Thymus (tissue), 11 donors: ENCODE results near the gene LARGE1. TPM values are rescaled to one million over a fixed set of nuclear protein-coding genes. Genes with fewer than 3 reads are reported as not detected.

Experiments used
- DNase-seq, 9 donors: peaks; one replicate each; pipeline ENCODE4 v3.0.0-alpha.2; 2013; ENCODE audit warnings: low spot score in 9 of 9, low read depth in 6 of 9, missing footprints in 1 of 9
- H3K27ac ChIP-seq, 2 donors: one replicate each; pipeline ENCODE4 v1.5.1; 2013; ENCODE audit warnings: control low read depth in 1 of 2, low read depth in 1 of 2, low read length in 1 of 2, mild to moderate bottlenecking in 1 of 2, moderate library complexity in 1 of 2
- H3K27me3 ChIP-seq, 2 donors: one replicate each; pipeline ENCODE4 v1.5.1; 2013; ENCODE audit warnings: low read length in 1 of 2; ENCODE audit not compliant: control insufficient read depth in 2 of 2, insufficient read depth in 1 of 2
- H3K36me3 ChIP-seq, 2 donors: one replicate each; pipeline ENCODE4 v1.5.1; 2013; ENCODE audit warnings: low read length in 1 of 2, mild to moderate bottlenecking in 1 of 2, moderate library complexity in 1 of 2; ENCODE audit not compliant: control insufficient read depth in 2 of 2, insufficient read depth in 2 of 2
- H3K4me1 ChIP-seq, 2 donors: one replicate each; pipeline ENCODE4 v1.5.1; 2013; ENCODE audit warnings: low read length in 2 of 2; ENCODE audit not compliant: control insufficient read depth in 2 of 2, insufficient read depth in 2 of 2
- H3K4me3 ChIP-seq, 2 donors: one replicate each; pipeline ENCODE4 v1.5.1; 2013; ENCODE audit warnings: low read length in 2 of 2, control low read depth in 1 of 2, mild to moderate bottlenecking in 1 of 2
- H3K9me3 ChIP-seq, 2 donors: one replicate each; pipeline ENCODE4 v1.5.1; 2013; ENCODE audit warnings: low read length in 1 of 2, mild to moderate bottlenecking in 1 of 2; ENCODE audit not compliant: control insufficient read depth in 2 of 2, insufficient read depth in 1 of 2
- WGBS: extraction: QIAGEN DNeasy Blood & Tissue Kit; methylation state at CpG from one replicate; pipeline ENCODE4 v1.1.7; 2013; 5-methylcytosine and 5-hydroxymethylcytosine counted together
- polyA plus RNA-seq: library from polyadenylated mRNA; stranded (reverse); fragments of 200-250 nt; gene quantifications from one replicate; pipeline ENCODE4 v1.2.3, GENCODE V29; 2013
- total RNA-seq: library from RNA; stranded (reverse); fragments of 120-200 nt; gene quantifications from one replicate; pipeline ENCODE4 v1.2.4, GENCODE V29; 2013
- donor health status: healthy.

LARGE1 gene
- total and polyA plus RNA-seq, 2 donors, result 1.8 to 3.1 TPM

DNA sequence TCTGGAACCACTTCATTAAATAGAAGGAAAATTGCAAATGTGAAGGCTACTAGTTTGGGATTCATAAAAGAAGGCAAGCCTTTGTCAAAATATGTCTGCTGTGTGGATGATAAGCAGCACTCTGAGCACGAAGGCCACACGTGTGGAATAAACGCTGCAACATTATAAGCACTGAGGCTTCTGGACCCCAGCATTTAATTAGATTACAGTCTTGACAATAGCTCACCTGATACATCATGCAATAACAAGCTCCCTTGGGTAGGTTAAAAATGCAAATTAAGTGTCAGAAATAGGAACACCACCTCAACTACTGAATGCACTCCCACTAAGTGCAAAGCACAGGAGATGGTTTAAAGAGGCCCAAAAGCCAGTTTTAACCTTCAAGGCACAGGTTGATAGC is 179.3 kb downstream of the LARGE1 start:
- Histone ChIP-seq H3K9me3 (no peaks in the 10 kb centered on the region), H3K36me3 (no peaks in the 10 kb centered on the region), H3K4me3 (no peak overlapping the region), H3K4me1 (no peaks in the 10 kb centered on the region), H3K27ac (no peak overlapping the region), H3K27me3 (no peaks in the 10 kb centered on the region)
- no peak for DNase-seq
- WGBS, result 98% methylated on average over 3 of the region's 3 CpGs

DNA sequence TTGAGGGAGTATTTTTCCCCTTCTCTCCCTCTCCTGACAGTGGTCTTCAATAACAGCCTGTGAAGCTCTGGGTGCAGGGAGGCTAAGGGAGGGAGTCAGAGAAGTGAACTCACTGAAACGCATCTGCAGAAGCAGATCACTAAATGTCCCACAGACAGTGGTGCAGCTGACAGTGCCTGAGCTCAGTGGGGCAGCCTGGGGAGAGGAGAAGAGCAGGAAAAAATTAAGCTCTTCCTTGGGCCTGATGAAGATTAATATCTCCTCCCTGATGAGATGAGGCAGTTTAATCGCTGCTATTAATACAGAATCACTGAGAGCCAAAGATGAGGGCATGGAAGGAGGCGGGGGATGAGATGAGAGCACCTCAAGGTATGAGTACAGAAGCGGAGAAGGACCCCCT is 180.8 kb downstream of the LARGE1 start:
- H3K36me3 ChIP-seq, result no peaks in the 10 kb centered on the region
- WGBS, result 90% methylated on average over 4 of the region's 4 CpGs
- no peak for DNase-seq
- H3K27me3 ChIP-seq, result no peaks in the 10 kb centered on the region
- no peaks in the 10 kb centered on the region for H3K9me3 ChIP-seq
- no peak overlapping the region for H3K4me3 ChIP-seq
- no peak overlapping the region for H3K27ac ChIP-seq
- no peaks in the 10 kb centered on the region for H3K4me1 ChIP-seq

DNA sequence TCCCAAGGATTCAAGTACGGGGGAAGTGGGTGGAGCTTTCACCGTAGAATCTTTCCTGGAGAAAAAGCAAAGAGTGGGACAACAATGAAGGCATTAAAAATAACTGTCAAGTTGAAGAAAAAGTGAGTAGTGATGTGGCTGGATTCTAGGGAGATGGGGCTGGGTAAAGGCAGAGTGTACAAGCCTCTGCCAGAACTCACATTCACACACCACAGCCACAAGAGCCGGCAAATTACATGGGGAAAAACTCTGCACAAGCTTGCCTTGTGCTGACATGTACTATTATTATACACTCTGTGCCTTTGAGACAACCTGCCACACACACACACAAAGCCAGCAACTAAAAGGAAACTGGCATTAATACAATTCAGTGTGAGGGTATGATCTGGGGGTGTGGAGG is 182.6 kb downstream of the LARGE1 start:
- Histone ChIP-seq H3K9me3 (no peaks in the 10 kb centered on the region), H3K27ac (no peak overlapping the region), H3K27me3 (no peaks in the 10 kb centered on the region), H3K4me1 (no peaks in the 10 kb centered on the region), H3K36me3 (no peaks in the 10 kb centered on the region), H3K4me3 (no peak overlapping the region)
- WGBS, result 76% methylated on average over 3 of the region's 3 CpGs
- DNase-seq, result no peak

DNA sequence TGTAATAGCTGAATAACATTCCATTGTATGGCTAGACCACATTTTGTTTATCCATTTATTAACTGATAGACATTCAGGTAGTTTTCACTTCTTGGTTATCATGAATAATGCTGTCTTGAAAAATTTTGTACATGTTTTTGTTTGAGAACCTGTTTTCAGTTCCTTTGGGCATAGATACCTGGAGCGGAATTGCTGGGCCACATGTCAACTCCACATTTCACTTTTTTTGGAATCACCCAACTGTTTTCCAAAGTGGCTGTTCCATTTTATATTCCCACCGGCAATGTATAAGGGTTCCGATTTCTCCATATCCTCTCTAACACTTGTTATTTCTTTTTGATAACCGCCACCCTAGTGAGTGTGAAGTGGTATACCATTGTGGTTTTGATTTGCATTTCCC is 184.3 kb downstream of the LARGE1 start:
- no peak for DNase-seq
- Histone ChIP-seq H3K36me3 (no peaks in the 10 kb centered on the region), H3K27me3 (no peaks in the 10 kb centered on the region), H3K27ac (no peak overlapping the region), H3K9me3 (no peaks in the 10 kb centered on the region), H3K4me1 (no peaks in the 10 kb centered on the region), H3K4me3 (no peak overlapping the region)
- WGBS, result 97% methylated on average over 4 of the region's 4 CpGs

DNA sequence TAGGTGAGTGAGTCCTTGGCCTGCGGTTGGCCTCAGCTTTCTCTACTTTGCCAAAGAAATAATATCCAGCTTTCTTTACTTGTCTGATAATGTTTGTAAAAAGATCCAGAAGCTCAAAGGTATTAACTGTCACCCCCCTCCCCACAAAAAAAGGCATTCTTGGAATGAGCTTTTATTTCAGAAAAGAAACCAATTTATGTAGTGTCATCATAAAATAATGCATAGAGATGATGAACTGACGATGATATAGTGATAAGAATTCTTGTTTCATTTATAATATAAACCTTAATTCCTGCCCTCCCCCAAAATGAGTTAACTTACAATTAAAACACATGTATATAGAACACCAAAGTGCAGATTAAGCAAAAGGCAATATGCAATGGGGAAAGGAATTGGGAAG is 191.4 kb downstream of the LARGE1 start:
- DNase-seq, result no peak
- H3K4me1 ChIP-seq, result no peaks in the 10 kb centered on the region
- no peak overlapping the region for H3K4me3 ChIP-seq
- 93% methylated on average over 2 of the region's 2 CpGs for WGBS
- H3K36me3 ChIP-seq, result no peaks in the 10 kb centered on the region
- H3K27me3 ChIP-seq, result no peaks in the 10 kb centered on the region
- peaks cover 3% of the 10 kb centered on the region in 2 donors for H3K9me3 ChIP-seq
- no peak overlapping the region for H3K27ac ChIP-seq

DNA sequence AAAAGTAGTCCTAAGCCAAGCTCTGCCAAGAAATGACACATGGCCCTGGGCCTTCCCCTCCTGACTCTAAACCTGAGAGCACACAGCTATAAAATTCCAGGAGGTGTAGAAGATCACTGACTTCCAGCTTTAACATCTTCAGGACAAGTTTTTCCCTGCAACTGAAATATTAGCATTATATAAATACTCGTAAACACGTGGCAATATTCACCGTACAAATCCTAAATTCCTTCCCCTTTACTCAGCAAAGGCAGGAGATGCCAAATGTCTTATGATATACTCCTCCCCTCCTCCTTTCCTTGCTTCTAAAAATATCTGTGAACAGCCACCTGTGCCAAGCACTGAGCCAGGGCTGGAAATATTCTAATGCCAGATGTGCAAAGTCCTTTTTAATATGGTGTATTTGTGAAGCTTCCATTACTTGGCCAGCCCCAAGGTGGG is 194.0 kb downstream of the LARGE1 start:
- Histone ChIP-seq H3K27me3 (no peaks in the 10 kb centered on the region), H3K4me3 (no peak overlapping the region), H3K36me3 (no peaks in the 10 kb centered on the region), H3K4me1 (no peaks in the 10 kb centered on the region), H3K27ac (no peak overlapping the region), H3K9me3 (peaks cover 3 to 5% of the 10 kb centered on the region in 2 donors)
- WGBS, result 96% methylated on average over 3 of the region's 3 CpGs
- DNase-seq, result no peak

DNA sequence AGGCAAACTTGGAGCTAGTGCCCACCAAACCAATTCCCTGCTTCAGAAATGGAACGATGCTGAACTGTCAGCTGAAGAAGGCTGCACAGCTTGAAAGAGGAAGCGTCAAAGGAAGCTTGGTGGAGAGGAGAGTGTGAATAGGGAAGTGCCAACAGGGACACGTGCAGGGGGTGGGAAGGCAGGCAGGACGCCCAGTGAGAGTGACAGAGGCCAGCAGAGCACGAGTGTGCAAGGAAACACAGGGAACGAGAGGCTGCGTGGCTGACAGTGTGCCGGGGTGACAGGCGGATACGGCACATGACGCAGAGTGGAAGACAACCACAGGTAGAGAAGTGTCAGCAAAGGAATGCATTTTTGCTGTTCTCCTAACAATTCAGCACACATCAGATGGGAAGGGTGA is 196.4 kb downstream of the LARGE1 start:
- DNase-seq, result no peak
- Histone ChIP-seq H3K27ac (no peak overlapping the region), H3K4me1 (no peaks in the 10 kb centered on the region), H3K36me3 (no peaks in the 10 kb centered on the region), H3K9me3 (peaks cover 3 to 5% of the 10 kb centered on the region in 2 donors), H3K4me3 (no peak overlapping the region), H3K27me3 (no peaks in the 10 kb centered on the region)
- 43% methylated on average over 11 of the region's 11 CpGs for WGBS

DNA sequence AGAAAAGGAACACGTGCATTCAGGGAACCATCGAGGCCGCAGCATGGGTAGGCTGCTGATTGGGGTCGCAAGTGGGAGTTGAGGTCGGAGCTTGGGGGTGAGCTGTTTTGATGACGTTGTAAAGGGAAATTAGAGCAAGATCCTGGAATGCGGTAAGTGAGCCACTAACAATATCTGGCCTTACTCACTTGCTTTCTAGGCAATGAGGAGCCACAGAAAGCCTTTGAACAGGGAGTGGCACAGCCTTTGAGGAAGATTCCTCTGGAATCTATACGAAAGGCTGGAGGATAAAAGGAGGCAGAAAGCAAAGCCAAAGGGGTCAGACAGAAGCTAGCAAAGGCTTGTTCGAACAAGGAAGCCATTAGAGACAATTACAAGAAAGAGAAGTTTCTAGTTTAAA is 197.5 kb downstream of the LARGE1 start:
- Histone ChIP-seq H3K4me3 (no peak overlapping the region), H3K27ac (no peak overlapping the region)
- WGBS, result 91% methylated on average over 9 of the region's 9 CpGs

DNA sequence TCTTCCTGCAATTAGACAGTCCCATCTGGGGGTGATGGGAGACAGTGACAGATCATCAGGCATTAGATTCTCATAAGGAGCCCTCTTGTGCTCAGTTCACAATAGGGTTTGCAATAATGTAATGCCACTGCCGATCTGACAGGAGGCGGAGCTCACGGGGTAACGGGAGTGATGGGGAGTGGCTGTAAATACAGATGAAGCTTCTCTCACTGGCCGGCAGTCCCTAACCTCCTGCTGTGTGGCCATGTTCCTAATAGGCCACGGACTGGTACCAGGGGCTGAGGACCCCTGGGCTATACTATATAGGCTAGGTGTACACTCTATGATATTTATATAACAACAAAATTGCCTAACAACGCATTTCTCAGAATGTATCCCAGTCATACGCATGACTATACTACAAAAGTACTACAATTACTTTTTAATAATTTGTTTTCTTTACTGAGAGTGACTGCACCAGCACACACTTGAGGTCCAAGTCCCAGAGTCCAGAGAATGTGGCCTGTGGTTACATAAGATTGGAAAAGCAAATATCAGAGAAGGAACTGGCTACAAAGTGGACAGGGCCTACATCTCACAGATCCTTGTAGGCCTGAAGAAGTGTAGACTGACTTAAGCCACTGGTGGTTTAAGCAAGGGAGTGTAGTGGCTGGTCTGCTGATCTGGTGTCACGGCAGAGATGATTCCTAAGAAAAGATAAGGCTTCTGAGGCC is 200.0 kb downstream of the LARGE1 start:
- H3K9me3 ChIP-seq, result peaks cover 4 to 6% of the 10 kb centered on the region in 2 donors
- DNase-seq, result no peak
- H3K4me1 ChIP-seq, result no peaks in the 10 kb centered on the region
- no peak overlapping the region for H3K4me3 ChIP-seq
- no peak overlapping the region for H3K27ac ChIP-seq
- WGBS, result 90% methylated on average over 9 of the region's 9 CpGs
- H3K36me3 ChIP-seq, result no peaks in the 10 kb centered on the region
- no peaks in the 10 kb centered on the region for H3K27me3 ChIP-seq

More for the DNA sequence above, 197.5 kb downstream of the LARGE1 start:
- no peaks in the 10 kb centered on the region for H3K36me3 ChIP-seq
- H3K27me3 ChIP-seq, result no peaks in the 10 kb centered on the region
- no peaks in the 10 kb centered on the region for H3K4me1 ChIP-seq
- no peak for DNase-seq
- H3K9me3 ChIP-seq, result peaks cover 3 to 5% of the 10 kb centered on the region in 2 donors
